Sigmoid colon (tissue), 4 donors: ENCODE measurements around the gene PTPN11.

ENCODE experiments used
- CTCF ChIP-seq, 4 experiments: fragments of 450-650 bp in 3 of 4; fragments of 200-600 bp in 1 of 4; IDR thresholded peaks; one replicate each; pipeline ENCODE4 v1.5.1; 2016 to 2019; ENCODE audit warnings: antibody characterized with exemption in 4 of 4, mild to moderate bottlenecking in 3 of 4, moderate library complexity in 2 of 4
- POLR2A ChIP-seq, 2 donors: fragments of 450-650 bp; IDR thresholded peaks; one replicate each; pipeline ENCODE4 v1.6.1; 2016; ENCODE audit warnings: antibody characterized with exemption in 2 of 2, mild to moderate bottlenecking in 2 of 2, moderate library complexity in 2 of 2
- POLR2AphosphoS5 ChIP-seq, 4 donors: sonication (generic); formaldehyde crosslinking; IDR thresholded peaks; one replicate each; pipeline ENCODE4 v1.6.1; 2017; ENCODE audit warnings: antibody characterized with exemption in 4 of 4

- TF ChIP-seq POLR2AphosphoS5 (IDR thresholded peaks at IDR 0.05), result no peak
- no peak for TF ChIP-seq CTCF (IDR thresholded peaks at IDR 0.05)
- no peak for TF ChIP-seq POLR2A (IDR thresholded peaks at IDR 0.05)
Measured at GRCh38 chr12:112524676-112525425, 106.1 kb downstream of the PTPN11 start.
